HEK293T (cell line): ENCODE results near the gene MYH4.

Experiments
- CTCF ChIA-PET: fragments of 350-600 bp; formaldehyde crosslinking; extraction: SDS; loops from one replicate; lab custom pipeline; 2021; ENCODE audit warnings: antibody characterized with exemption, inconsistent platforms; lab: Yijun Ruan, JAX
- POLR2A ChIA-PET: fragments of 350-600 bp; formaldehyde crosslinking; extraction: SDS; loops from one replicate; lab custom pipeline; 2020; ENCODE audit warnings: antibody characterized with exemption, inconsistent platforms; lab: Yijun Ruan, JAX
- DNase-seq: peaks from one replicate; pipeline ENCODE4 v3.0.0; 2012; ENCODE audit warnings: mixed read lengths; ENCODE audit errors: extremely low spot score
- ARNT ChIP-seq: fragments of 450-650 bp; IDR thresholded peaks from 2 replicates; pipeline ENCODE4 v1.6.1; 2017; ENCODE audit warnings: mild to moderate bottlenecking
- BHLHE40 ChIP-seq: fragments of 450-650 bp; IDR thresholded peaks from 2 replicates; pipeline ENCODE4 v1.6.1; 2016; ENCODE audit warnings: mild to moderate bottlenecking, moderate library complexity, borderline replicate concordance
- CTBP1 ChIP-seq: fragments of 450-650 bp; IDR thresholded peaks from 2 replicates; pipeline ENCODE4 v1.6.1; 2016; ENCODE audit warnings: borderline replicate concordance
- ELF4 ChIP-seq: fragments of 450-650 bp; IDR thresholded peaks from 2 replicates; pipeline ENCODE4 v1.6.1; 2017; ENCODE audit warnings: antibody characterized with exemption
- FOXA1 ChIP-seq: fragments of 450-650 bp; IDR thresholded peaks from 2 replicates; pipeline ENCODE4 v1.6.1; 2016; ENCODE audit warnings: mild to moderate bottlenecking
- FOXK2 ChIP-seq: fragments of 450-650 bp; IDR thresholded peaks from 2 replicates; pipeline ENCODE4 v1.6.1; 2016; ENCODE audit warnings: mild to moderate bottlenecking
- FOXM1 ChIP-seq: fragments of 450-650 bp; IDR thresholded peaks from 2 replicates; pipeline ENCODE4 v1.6.1; 2017; ENCODE audit warnings: mild to moderate bottlenecking, borderline replicate concordance
- HDGF ChIP-seq: fragments of 450-650 bp; IDR thresholded peaks from 2 replicates; pipeline ENCODE4 v1.6.1; 2017; ENCODE audit warnings: antibody characterized with exemption, borderline replicate concordance
- L3MBTL2 ChIP-seq: fragments of 450-650 bp; conservative IDR thresholded peaks from 2 replicates; pipeline ENCODE4 v1.6.1; 2016; ENCODE audit warnings: mild to moderate bottlenecking
- LEF1 ChIP-seq: fragments of 450-650 bp; IDR thresholded peaks from 2 replicates; pipeline ENCODE4 v1.6.1; 2017; ENCODE audit warnings: mild to moderate bottlenecking, borderline replicate concordance
- NFRKB ChIP-seq: fragments of 450-650 bp; IDR thresholded peaks from 2 replicates; pipeline ENCODE4 v1.6.1; 2016; ENCODE audit warnings: mild to moderate bottlenecking, moderate library complexity
- SP1 ChIP-seq: fragments of 450-650 bp; IDR thresholded peaks from 2 replicates; pipeline ENCODE4 v1.6.1; 2017
- SUZ12 ChIP-seq: fragments of 450-650 bp; IDR thresholded peaks from 2 replicates; pipeline ENCODE4 v1.6.1; 2016; ENCODE audit warnings: mild to moderate bottlenecking
- TARDBP ChIP-seq: fragments of 450-650 bp; IDR thresholded peaks from 2 replicates; pipeline ENCODE4 v1.6.1; 2016
- ZNF384 ChIP-seq: fragments of 450-650 bp; IDR thresholded peaks from 2 replicates; pipeline ENCODE4 v1.6.1; 2016
- TF ChIP-seq, protein P1 (sequence below): fragments of 450-650 bp; IDR thresholded peaks from 2 replicates; pipeline ENCODE4 v1.6.1; 2016

Gene MYH4

DNA sequence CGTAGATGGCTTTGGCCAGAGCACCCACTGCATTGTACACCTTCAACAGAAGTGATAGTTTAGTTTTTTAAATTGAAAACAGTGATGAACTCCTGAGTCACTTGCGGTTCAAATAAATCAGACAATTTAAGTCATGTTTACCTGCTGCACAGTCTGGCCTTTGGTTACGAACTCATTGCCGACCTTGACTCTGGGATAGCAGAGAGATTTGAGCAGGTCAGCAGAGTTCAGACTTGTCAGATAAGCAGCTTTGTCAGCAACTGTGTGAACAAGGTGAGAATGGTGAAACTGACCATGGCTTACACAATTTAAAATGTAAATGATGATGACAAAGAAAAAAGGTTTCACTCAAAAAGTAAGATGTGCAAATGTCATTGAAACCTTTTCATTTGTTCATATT, 9.3 kb downstream of the MYH4 start:
- DNase-seq, result no peak
- ChIA-PET CTCF (no interaction called here), POLR2A (no interaction called here)
- TF ChIP-seq CTBP1 (no peak), NFRKB (no peak), L3MBTL2 (no peak), FOXK2 (no peak), TARDBP (no peak), HDGF (no peak), BHLHE40 (no peak), ELF4 (no peak), SUZ12 (no peak), LEF1 (no peak), SP1 (no peak), ARNT (no peak)
- TF ChIP-seq, protein P1, sequence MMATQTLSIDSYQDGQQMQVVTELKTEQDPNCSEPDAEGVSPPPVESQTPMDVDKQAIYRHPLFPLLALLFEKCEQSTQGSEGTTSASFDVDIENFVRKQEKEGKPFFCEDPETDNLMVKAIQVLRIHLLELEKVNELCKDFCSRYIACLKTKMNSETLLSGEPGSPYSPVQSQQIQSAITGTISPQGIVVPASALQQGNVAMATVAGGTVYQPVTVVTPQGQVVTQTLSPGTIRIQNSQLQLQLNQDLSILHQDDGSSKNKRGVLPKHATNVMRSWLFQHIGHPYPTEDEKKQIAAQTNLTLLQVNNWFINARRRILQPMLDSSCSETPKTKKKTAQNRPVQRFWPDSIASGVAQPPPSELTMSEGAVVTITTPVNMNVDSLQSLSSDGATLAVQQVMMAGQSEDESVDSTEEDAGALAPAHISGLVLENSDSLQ, result no peak

GRCh38 chr17:10458701-10459100, 10.7 kb downstream of the MYH4 start:
- DNase-seq, result no peak
- TF ChIP-seq TARDBP (no peak), FOXK2 (no peak), FOXM1 (no peak), HDGF (no peak), ZNF384 (no peak), SUZ12 (no peak), BHLHE40 (no peak), LEF1 (no peak), ARNT (no peak)
- TF ChIP-seq, protein P1, result no peak
- CTCF ChIA-PET, result no interaction called here
- POLR2A ChIA-PET, result no interaction called here

- POLR2A ChIA-PET, result no interaction called here
- TF ChIP-seq SP1 (no peak), ELF4 (no peak), TARDBP (no peak), HDGF (no peak), FOXK2 (no peak), FOXA1 (no peak), BHLHE40 (no peak), LEF1 (no peak), FOXM1 (no peak)
- TF ChIP-seq, protein P1, result no peak
- DNase-seq, result no peak
- CTCF ChIA-PET, result no interaction called here
Measured at GRCh38 chr17:10457952-10458351, 11.4 kb downstream of the MYH4 start.

DNA sequence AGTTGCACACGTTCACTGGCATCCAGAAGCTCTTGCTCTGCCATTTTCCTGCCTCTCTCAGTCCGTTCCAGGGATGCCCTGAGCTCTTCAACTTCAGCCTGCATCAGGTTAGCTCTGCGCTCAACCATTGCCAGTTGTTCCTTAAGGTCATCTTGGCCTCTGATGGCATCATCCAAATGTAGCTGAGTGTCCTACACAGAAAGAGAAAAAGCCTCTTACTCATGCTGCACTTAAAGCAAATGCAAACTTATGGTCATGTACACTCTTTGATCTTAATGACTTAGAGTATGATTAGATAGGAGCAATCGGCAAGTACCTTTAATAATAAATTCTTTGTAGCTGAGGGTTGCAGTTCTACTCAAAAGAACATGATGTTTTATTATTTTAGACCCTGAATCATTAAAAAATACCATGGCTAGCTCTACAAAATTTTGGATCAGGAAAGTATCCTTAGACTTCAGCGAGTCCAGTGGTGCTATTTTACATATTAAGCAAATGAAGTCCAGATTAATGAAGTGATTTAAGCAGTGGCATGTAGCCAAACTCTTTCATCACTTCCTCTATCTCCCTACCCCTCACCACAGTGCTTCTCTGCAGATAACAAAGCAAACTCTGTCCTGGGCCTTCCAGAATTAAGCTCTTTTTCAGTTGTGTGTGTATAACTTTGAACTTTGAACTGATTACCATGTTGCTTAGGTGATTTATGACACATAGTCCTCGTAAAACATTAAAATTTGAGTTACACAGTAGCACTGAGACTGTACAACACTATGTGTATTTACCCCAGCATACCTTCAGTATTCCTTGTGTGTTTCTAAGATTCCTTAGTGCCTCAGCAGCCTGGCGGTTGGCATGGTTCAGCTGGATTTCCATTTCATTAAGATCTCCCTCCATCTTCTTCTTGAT, 22.1 kb downstream of the MYH4 start:
- POLR2A ChIA-PET, result no interaction called here
- DNase-seq, result no peak
- CTCF ChIA-PET, result no interaction called here
- TF ChIP-seq ELF4 (no peak), SUZ12 (no peak), FOXK2 (no peak), FOXM1 (no peak), ARNT (no peak), L3MBTL2 (no peak)

GRCh38 chr17:10439816-10440215, 29.5 kb downstream of the MYH4 start:
- DNase-seq, result no peak
- ChIA-PET CTCF (no interaction called here), POLR2A (no interaction called here)
- TF ChIP-seq LEF1 (no peak), SP1 (no peak), L3MBTL2 (no peak), TARDBP (no peak), FOXK2 (no peak), SUZ12 (no peak), BHLHE40 (no peak), ARNT (no peak), HDGF (no peak), CTBP1 (no peak), ELF4 (no peak), NFRKB (no peak), FOXA1 (no peak), FOXM1 (no peak), ZNF384 (no peak)
- TF ChIP-seq, protein P1, result no peak

DNA sequence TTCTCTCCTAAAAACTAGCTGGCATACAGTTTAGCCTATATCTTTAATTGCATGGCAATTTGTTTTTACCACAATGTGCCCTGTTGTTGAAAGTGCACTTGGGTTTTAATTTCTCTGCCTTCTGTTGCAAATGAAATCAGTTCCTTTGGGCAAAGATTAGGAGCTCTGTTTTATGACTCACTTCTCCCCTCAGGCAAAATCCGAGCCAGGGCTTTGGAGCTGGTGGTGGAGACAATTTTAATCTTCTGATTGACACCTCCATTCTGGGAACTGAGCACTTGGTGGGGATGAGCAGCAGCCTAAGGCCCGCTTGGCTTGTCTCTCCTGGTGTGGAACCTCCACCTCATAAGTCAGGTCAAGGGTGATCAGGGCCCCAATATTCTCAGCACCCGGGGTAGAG, 34.3 kb downstream of the MYH4 start:
- TF ChIP-seq L3MBTL2, result no peak
- no peak for TF ChIP-seq FOXM1
- TF ChIP-seq ELF4, result no peak
- TF ChIP-seq FOXK2, result no peak
- no peak for TF ChIP-seq SP1
- no peak for TF ChIP-seq FOXA1
- no peak for TF ChIP-seq LEF1
- TF ChIP-seq HDGF, result no peak
- no peak for TF ChIP-seq SUZ12
- TF ChIP-seq CTBP1, result no peak
- TF ChIP-seq ARNT, result no peak
- no peak for TF ChIP-seq ZNF384
- DNase-seq, result no peak
- ChIA-PET POLR2A (no interaction called here), CTCF (no interaction called here)
